ENCODE data around the gene TIAM1. TPM values are rescaled to one million over a fixed set of nuclear protein-coding genes. Genes with fewer than 3 reads are reported as not detected.

Gene TIAM1
- total RNA-seq, 1 donor from 2014 or later = 8.4 TPM

GRCh38 chr21:31162079-31162699, 181.9 kb downstream of the TIAM1 start:
- H3K27me3 ChIP-seq (ENCODE audit: control insufficient read depth, insufficient read depth, low read length) = no peaks in the 10 kb centered on the region
- H3K4me3 ChIP-seq (ENCODE audit: low read depth, low read length) = no peak overlapping the region
- no peak for DNase-seq (ENCODE audit: low read depth)
- TF ChIP-seq, protein P1, sequence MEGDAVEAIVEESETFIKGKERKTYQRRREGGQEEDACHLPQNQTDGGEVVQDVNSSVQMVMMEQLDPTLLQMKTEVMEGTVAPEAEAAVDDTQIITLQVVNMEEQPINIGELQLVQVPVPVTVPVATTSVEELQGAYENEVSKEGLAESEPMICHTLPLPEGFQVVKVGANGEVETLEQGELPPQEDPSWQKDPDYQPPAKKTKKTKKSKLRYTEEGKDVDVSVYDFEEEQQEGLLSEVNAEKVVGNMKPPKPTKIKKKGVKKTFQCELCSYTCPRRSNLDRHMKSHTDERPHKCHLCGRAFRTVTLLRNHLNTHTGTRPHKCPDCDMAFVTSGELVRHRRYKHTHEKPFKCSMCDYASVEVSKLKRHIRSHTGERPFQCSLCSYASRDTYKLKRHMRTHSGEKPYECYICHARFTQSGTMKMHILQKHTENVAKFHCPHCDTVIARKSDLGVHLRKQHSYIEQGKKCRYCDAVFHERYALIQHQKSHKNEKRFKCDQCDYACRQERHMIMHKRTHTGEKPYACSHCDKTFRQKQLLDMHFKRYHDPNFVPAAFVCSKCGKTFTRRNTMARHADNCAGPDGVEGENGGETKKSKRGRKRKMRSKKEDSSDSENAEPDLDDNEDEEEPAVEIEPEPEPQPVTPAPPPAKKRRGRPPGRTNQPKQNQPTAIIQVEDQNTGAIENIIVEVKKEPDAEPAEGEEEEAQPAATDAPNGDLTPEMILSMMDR (IDR thresholded peaks at IDR 0.05; ENCODE audit: insufficient read depth, low read length, severe bottlenecking) = no peak
- no peaks in the 10 kb centered on the region for H3K36me3 ChIP-seq (ENCODE audit: control insufficient read depth, insufficient read depth, low read length)
- FAIRE-seq = no peak

- TF ChIP-seq, protein P1 (IDR thresholded peaks at IDR 0.05; ENCODE audit: insufficient read depth, low read length, severe bottlenecking) = no peak
- Histone ChIP-seq H3K4me3 (ENCODE audit: low read depth, low read length) (no peak overlapping the region), H3K27me3 (ENCODE audit: control insufficient read depth, insufficient read depth, low read length) (no peaks in the 10 kb centered on the region), H3K36me3 (ENCODE audit: control insufficient read depth, insufficient read depth, low read length) (no peaks in the 10 kb centered on the region)
- DNase-seq (ENCODE audit: low read depth) = peak; percentile 15
- FAIRE-seq = no peak
Measured at GRCh38 chr21:31161157-31161556, 182.9 kb downstream of the TIAM1 start.

DNA sequence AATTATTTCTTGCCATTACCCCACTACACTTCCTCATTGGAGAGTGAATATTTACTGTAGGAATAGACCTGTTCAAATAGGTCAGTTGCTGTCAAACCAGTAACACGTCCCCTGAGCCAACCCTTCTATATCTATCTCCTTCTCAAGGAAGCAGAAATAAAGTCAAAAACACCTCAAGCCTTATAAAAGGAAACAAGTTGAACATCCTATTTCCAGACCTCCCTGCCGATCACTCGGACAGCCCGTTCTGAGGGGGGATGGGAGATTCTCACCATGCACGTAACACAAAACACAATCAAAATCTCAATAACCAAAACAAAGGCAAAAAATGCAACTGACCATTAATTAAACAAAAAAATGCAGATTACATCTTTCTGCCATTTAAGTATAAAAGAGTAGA, 184.3 kb downstream of the TIAM1 start:
- FAIRE-seq = no peak
- no peaks in the 10 kb centered on the region for H3K27me3 ChIP-seq (ENCODE audit: control insufficient read depth, insufficient read depth, low read length)
- H3K4me3 ChIP-seq (ENCODE audit: low read depth, low read length) = no peak overlapping the region
- no peak for DNase-seq (ENCODE audit: low read depth)
- TF ChIP-seq, protein P1 (IDR thresholded peaks at IDR 0.05; ENCODE audit: insufficient read depth, low read length, severe bottlenecking) = no peak
- no peaks in the 10 kb centered on the region for H3K36me3 ChIP-seq (ENCODE audit: control insufficient read depth, insufficient read depth, low read length)

DNA sequence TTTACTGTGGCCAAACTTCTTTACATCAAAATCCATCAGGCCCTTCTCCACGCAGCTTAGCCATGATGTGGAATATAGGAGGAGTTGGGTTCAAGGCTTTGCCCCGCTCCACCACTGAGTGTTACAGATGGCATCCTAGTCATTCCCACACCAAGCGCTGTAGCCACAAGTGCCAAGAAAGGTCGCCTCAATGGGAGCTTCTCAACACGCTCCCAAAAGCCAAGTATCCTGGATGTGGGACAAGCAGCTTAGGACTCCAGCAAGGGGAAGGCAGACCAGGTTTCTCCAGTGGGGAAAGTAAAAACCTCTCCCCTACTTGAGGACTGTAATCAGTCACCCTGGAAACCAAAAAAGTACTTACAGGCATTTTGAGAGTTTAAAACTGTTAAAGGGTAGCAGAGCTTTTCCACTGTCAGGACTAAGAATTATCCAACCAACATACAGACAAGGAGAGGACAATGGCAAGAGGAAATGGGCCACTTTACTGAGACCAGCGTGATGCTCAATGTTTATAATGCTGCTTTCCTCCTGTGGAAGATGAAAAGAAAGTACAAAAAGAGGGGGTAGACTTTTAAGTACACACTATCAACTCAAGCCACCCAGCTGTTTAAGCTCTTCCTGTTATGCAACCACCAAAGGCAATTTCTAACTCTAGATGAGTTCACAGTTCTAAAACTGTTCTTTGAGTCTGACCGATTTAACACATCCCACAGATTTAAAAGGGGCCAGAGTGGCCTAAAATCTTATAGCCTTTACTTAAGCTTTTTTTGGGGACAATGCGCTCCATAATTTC, 185.1 kb downstream of the TIAM1 start:
- DNase-seq (ENCODE audit: low read depth) (no peak), FAIRE-seq (no peak)
- TF ChIP-seq, protein P1 (IDR thresholded peaks at IDR 0.05; ENCODE audit: insufficient read depth, low read length, severe bottlenecking) = no peak
- Histone ChIP-seq H3K27me3 (ENCODE audit: control insufficient read depth, insufficient read depth, low read length) (no peaks in the 10 kb centered on the region), H3K4me3 (ENCODE audit: low read depth, low read length) (no peak overlapping the region), H3K36me3 (ENCODE audit: control insufficient read depth, insufficient read depth, low read length) (no peaks in the 10 kb centered on the region)

DNA sequence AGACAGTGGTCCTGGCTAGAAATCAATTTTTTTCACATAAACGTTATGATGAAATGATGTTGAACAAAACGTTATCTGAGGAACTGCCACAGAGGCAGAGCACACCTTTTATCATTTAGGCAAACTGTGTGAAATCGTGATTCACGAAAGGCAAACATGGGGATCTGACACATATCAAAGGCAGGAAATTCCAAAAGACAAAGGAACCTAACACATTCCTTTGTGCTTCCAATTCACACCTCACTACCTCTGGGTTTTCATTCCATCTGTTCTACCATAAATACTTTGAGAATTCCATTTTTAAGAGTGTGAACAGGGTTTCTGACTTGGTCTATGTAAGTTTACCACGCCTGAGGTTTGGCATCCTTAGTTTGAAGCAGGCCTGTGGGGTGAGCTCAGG, 186.3 kb downstream of the TIAM1 start:
- Histone ChIP-seq H3K36me3 (ENCODE audit: control insufficient read depth, insufficient read depth, low read length) (no peaks in the 10 kb centered on the region), H3K27me3 (ENCODE audit: control insufficient read depth, insufficient read depth, low read length) (no peaks in the 10 kb centered on the region), H3K4me3 (ENCODE audit: low read depth, low read length) (no peak overlapping the region)
- TF ChIP-seq, protein P1 (IDR thresholded peaks at IDR 0.05; ENCODE audit: insufficient read depth, low read length, severe bottlenecking) = no peak
- no peak for FAIRE-seq
- DNase-seq (ENCODE audit: low read depth) = peak; percentile 43

Measured in bronchial epithelial cell (primary cell).